GM21576 (cell line): ENCODE measurements around the gene STARD13.
A peak's percentile ranks its signal among the peaks of the same experiment; 100 is the strongest.

ENCODE experiments used
- ATAC-seq: cut with Tn5 transposase; IDR thresholded peaks from one replicate; pipeline ENCODE4 v1.9.1; 2021; ENCODE audit warnings: mild to moderate bottlenecking, moderate library complexity; ENCODE audit not compliant: unreplicated experiment

STARD13 gene

GRCh38 chr13:33125821-33126570, 159.6 kb downstream of the STARD13 start:
- ATAC-seq = no peak

- ATAC-seq = no peak
Measured at GRCh38 chr13:33123066-33123859, 162.3 kb downstream of the STARD13 start.

GRCh38 chr13:33119856-33120543, 165.6 kb downstream of the STARD13 start:
- ATAC-seq = no peak

GRCh38 chr13:33119022-33119781, 166.4 kb downstream of the STARD13 start:
- no peak for ATAC-seq

GRCh38 chr13:33116321-33117010, 169.1 kb downstream of the STARD13 start:
- no peak for ATAC-seq

GRCh38 chr13:33115274-33115673, 170.3 kb downstream of the STARD13 start:
- ATAC-seq = no peak

- ATAC-seq = no peak
Measured at GRCh38 chr13:33114146-33114545, 171.4 kb downstream of the STARD13 start.

GRCh38 chr13:33112766-33113165, 172.8 kb downstream of the STARD13 start:
- ATAC-seq = no peak

GRCh38 chr13:33111414-33112110, 174.0 kb downstream of the STARD13 start:
- no peak for ATAC-seq

- peak; percentile 42 for ATAC-seq
Measured at GRCh38 chr13:33110713-33111413, 174.7 kb downstream of the STARD13 start.

GRCh38 chr13:33110386-33110712, 175.2 kb downstream of the STARD13 start:
- no peak for ATAC-seq

GRCh38 chr13:33109801-33110200, 175.8 kb downstream of the STARD13 start:
- no peak for ATAC-seq

GRCh38 chr13:33109271-33109697, 176.3 kb downstream of the STARD13 start:
- ATAC-seq = no peak

- ATAC-seq = no peak
Measured at GRCh38 chr13:33108620-33109019, 176.9 kb downstream of the STARD13 start.

- ATAC-seq = no peak
Measured at GRCh38 chr13:33107361-33107760, 178.2 kb downstream of the STARD13 start.

- ATAC-seq = peak; percentile 43
Measured at GRCh38 chr13:33106656-33107360, 178.7 kb downstream of the STARD13 start.

- no peak for ATAC-seq
Measured at GRCh38 chr13:33105387-33106005, 180.1 kb downstream of the STARD13 start.

GRCh38 chr13:33103457-33103856, 182.1 kb downstream of the STARD13 start:
- ATAC-seq = no peak
